CD4-positive, alpha-beta T cell treated with Interleukin-4 for 1 hour (primary cell): ENCODE results near the gene APP.

Experiments used
- DNase-seq, 2 donors: peaks; one replicate each; pipeline ENCODE4 v3.0.0-alpha.2; 2020 to 2022

The APP gene

DNA sequence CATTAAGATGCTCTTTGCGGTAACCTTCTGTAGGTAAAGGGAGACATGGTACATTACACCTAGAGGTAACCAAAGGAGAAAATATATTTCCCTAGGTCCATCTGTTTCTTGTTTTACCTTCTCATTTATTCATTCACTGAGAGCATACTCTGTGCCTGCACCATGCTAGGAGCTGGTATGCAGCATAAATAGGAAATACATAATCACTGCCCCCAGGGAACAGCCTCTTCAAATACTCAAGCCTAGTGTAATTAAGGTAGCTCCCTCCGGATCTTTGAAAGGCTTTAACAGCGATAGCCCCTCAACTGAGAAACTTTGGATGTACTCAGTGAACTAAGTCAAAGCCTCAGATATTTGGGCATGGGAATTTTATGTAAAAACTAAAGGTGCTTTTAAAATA lies 312.2 kb downstream of the APP start:
- DNase-seq: no peak

DNA sequence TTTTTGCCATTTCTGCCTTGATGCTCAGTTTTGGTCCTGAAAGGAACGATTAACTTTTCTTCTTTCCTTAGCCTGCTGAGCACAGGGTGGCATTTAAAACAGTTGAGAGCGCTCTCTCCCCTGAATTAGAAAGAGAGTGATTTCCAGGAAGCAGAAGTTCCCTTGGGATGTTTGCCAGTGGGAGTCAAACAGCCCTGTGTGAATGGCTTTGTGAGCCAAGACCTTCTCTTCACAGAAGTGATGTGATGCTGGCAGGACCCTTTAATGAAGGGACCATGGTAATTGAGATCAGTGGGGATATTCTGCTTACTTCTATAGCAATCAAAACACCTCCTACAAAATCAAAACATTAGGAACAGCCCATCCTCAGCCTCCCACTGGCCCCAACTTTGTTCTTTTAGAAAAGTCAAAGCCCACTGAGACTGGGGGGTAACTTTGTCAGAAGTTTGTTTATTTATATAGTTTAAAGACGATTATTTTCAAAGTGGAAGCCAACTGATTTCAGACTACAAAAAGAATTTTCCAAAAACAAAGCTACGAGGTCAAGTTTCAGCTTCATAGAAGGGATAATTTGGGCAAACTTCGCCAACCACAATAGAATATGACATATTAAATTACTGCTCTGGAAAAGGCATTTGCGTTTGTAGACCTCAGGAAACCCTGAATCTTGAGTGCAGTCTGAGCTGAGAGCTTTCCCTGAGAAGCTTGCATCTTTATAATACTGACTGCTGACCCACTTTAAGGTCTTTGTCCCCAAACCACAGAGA lies 313.1 kb downstream of the APP start:
- no peak for DNase-seq

GRCh38 chr21:25855576-25855975 lies 315.0 kb downstream of the APP start:
- DNase-seq: no peak

DNA sequence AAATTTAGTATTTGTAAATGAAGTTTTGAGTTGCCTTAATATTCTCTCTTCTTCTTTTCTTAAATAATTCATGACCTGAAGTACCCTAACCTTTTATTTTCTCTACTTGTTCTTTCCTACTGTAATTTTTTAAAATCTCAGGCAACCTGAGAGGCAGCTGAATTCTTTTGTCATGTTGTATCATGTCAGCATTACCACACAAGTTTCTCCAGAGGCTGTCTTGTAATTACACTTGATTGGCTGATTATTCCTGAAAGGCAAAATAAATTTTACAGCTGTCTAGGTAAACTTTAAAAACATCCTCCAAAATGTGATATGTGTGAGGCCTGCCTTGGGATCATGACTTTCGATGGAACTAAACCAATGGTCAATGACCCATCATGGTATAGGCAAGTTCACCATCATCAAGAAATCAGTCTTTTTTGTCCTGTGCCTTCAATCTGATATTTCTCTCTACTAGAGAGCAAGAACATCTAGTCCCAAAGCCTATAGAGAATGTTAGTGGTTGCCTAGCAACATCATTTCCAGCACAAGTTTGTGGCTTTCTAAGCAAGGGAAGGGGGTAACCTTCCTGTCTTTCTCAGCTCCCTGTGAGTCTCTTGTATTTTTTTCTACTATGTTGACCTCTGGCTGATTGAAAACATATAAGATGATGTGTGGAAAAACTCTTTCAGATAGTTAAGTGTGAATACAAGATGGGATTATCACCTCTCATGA lies 320.3 kb downstream of the APP start:
- no peak for DNase-seq

GRCh38 chr21:25848309-25848708 lies 322.3 kb downstream of the APP start:
- no peak for DNase-seq

DNA sequence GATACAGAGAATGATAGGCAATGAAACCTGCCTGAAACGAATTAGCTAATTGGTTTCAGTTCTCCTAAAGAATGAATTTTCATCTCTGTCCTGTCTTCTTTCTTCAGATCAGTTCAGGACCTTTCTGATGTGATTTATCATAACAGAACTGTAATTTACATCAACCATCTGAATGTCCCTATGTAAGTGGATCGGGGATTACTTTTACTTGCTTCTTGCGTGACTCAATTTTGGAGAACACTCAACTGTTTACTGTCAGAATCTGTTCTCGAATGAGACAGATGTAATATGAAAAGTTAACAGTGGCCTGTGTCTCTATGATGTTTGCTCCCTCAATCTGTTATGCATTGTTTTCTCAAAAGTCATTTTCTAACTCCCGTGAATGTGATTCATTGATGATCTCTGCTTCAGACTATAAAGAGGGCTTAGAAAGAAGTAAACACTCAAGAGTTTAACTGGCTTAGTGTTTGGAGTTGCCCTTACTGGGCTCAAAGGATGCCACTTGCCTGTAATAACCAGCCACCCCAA lies 324.8 kb downstream of the APP start:
- DNase-seq: no peak

DNA sequence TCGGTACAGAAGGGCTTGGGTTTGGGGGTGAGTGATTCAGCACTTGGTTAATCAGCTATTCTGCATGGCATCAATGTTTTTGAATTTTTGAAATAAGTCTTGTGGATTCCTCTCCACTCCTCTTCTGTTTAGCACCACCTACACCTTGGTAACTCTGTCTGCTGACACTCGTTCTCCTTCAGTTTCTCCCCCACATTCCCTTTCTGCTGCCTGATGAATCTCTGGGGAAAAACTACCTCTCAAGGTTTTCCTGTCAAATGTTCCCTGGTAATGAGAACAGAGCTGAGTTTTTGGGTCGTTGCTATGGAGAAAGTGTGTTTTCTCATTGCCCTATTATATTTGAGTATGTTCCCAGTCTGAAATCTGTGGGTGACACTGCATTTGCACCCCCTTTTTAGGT lies 327.6 kb downstream of the APP start:
- DNase-seq: no peak

GRCh38 chr21:25838809-25839208 lies 331.8 kb downstream of the APP start:
- no peak for DNase-seq

DNA sequence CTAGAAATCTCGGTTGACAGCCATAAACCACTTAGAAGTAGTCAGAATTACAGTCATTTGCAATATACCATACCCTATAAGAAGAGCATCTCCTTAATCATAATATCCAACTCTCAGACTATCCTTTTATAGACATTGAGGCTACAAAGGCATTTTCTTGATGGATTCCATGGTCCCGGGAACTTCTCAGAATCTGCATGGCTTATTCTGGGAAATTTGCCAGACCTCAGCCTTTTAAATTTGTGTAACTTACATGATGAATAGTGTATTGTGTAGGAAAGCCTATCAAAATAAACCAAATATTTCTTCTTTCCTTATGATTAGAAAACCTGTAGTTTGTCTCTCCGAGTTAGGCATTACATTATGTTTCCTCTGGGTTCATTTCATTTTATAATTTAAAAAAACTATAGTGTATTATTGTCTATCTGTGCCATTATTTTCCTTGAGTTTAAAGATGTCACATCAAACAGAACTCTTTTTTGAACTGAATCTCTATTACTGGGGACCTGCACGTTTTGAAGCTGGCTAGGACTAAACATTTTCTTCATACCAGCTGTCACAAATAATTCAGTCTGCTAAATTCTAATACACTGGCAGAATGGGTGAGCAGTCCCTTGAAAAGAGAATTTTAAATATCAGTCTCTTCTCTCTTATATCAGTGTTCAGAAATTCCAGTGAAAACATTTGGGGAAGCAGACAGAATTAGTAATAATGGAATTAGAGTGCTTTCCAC lies 332.9 kb downstream of the APP start:
- no peak for DNase-seq

- DNase-seq: no peak
These were observed 334.2 kb downstream of the APP start for GRCh38 chr21:25836396-25836795.

DNA sequence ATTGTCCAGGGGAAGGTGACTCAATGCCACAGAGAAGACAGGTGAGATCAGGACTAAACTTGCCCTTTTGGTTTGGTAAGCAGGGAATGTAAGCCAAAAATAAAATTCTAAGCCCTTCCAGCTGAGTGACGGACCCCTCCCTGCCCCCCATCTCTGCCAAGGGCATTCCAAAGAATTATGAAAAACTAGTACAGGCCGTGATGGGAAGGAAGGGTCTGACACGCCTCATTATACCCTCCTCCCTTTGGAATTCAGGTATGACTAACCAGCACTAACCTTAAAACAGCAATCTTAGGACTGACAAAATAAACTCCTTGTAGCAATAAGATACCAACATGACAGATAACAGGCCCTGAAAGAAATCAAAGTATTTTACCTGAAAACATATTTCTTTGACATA lies 336.2 kb downstream of the APP start:
- no peak for DNase-seq

GRCh38 chr21:25831300-25831960 lies 339.1 kb downstream of the APP start:
- no peak for DNase-seq
